GM18519 (cell line): ENCODE measurements around the gene SHISA2.
"Not testable (repeated sequence)": the region's sequence is repeated elsewhere in the genome, so short reads cannot be mapped to it uniquely, and the experiment has no call there.

Experiments
- ATAC-seq: cut with Tn5 transposase; IDR thresholded peaks from one replicate; pipeline ENCODE4 v1.9.1; 2021; ENCODE audit warnings: mild to moderate bottlenecking, moderate library complexity; ENCODE audit not compliant: unreplicated experiment, low FRiP score

The SHISA2 gene

DNA sequence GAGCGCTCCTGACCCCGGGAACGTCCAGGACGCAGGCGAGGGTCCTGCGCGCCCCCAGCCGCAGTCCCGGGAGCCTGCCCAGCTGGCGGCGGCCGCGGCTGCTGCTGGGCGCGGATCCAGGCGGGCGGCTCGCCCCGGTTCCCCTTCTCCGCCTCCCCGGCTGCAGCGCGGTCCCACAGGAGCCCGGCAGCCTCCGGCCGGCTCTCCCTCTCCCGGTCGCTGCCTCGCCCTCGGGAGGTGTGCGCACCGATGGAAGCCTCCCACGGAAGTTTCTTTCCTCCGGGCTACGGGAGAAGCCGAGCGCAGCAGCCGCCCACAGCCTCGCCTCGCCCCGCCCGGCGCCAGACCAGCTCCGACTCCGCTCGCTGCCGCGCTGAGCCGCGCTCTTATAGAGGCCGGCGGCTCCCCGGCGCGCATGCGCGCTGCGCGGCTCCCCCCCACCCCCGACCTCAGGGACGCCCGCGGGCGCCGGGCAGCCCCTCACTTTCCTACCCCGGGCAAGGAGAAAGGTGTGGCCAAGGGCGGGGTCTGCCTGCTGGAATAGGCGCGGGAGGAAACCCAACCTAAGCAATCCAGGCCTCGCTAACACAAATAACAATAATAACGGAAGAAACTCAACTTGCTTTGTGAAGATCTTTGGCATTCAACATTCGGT, at the start of gene SHISA2:
Gene SHISA2, minus strand, starts transcription at position 360 of the 655 bp plus-strand sequence. CDS start 1,041 bp downstream, outside the sequence.
- ATAC-seq, result no peak

DNA sequence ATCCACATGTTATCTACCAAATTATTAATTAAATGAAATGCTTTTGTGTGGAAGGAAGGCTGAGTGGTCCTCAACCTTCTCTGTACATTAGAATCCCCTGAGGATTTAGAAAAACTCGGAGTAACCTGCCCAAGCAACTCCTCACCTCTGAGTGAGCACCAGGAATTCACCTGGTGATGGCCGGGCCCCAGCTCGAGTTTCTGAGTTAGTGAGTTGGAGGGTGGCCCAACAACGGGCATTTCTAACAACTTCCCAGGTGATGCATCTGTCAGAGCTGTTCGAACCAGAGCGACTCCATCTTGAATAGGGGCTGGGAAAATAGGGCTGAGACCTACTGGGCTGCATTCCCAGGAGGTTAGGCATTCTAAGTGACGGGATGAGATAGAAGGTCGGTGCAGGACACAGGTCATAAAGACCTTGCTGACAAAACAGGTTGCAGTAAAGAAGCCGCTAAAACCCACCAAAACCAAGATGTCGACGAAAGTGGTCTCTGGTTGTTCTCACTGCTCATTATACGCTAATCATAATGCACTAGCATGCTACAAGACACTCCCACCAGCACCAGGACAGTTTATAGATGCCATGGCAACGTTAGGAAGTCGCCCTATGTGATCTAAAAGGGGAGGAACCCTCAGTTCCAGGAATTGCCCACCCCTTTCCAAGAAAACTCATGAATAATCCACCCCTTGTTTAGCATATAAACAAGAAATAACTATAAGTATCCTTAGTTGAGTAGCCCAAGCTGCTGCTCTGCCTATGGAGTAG, 44.2 kb upstream of the SHISA2 start:
- ATAC-seq, result no peak

DNA sequence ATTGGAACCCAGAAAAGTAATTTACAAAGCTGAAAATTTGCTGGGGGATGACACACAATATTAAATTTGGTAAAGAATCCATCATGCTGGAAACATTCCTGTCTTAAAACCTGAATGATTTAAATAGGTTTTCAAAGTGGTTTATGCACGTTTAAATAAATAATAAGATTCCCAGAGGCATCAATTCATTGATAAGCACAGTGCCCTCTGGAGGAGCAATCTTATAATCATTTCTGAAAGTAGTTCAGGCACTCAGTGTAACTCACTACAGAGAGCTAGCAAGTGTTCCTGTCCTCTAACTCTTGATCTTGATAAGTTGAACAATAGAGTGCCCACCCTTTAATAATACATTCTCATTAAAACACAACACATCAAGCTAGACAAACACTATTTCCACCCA, 43.5 kb upstream of the SHISA2 start:
- no peak for ATAC-seq

DNA sequence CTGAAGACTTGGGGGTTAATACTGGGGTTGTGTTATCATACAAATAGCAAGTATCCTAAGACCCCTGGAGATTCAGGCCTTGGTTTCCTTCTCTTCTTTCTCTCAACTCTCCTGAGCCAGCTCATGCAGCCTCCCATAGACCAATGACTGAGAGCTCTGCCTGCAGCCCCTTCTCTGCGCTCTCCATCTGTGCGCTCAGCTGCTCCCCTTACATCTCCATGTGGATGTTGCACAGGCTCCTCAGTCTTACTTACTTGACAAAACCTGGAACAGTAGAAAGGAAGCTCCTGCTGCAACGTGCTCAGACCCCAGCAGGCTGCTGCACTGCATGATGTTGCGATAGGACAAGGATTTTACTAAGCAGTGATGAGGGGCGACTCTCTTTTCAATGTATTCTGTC, 25.0 kb upstream of the SHISA2 start:
- ATAC-seq, result not testable (repeated sequence)

DNA sequence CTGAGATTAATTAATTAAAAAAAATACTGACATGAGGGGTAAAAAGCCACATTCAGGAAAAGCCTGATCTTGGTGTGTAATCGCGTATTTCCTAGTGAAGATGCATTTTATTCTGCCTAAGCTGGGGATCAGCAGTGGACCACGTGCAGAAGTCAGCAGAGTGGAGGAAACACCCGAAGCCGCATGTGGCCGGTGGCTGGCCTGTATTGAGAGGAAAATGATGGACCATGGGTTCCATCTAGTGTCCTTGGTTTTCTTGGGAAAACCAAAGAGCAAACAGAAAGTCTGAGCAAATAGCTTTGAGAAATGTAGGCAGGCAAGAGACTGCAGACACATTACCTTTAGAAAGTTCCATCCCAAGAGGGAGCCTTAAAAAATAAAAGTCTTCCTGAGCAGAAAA, 23.7 kb upstream of the SHISA2 start:
- ATAC-seq, result no peak

DNA sequence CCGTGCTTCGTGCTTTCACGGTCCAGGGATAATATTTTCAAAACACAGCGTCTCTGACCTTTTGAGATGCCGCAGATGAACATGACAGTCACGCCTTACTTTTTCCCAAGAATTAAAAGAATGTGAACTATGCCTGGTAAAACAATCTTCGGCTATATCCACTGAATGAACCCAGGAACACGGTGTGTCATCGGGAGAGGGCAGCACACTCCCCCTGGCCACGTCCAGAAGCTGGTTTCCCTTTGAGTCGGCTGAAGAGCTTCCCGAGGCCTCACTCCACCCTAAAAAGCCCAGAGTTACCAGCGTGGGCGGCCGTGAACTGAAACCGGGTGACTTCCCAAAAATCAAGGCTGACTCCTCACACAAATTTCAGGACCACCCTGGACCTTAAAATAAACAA, 22.9 kb upstream of the SHISA2 start:
- no peak for ATAC-seq

DNA sequence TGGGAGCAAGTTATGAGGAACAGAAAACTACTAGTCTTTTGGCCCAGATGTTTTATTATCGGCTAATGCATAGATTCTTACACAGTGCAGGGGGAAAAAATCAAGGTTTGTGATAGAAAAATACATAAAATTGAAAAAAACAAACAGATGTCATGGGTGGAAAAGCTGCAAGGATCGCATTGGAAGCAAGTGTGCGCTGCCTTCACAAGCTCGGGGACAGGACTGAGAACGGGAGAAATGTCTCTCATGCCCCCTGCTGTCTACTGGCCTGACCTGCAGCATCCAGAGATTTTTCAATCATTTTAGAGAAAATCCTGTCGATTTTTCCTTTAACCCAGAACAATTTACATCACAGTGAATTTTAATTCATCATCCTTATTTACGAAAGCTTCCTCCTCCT, 20.5 kb upstream of the SHISA2 start:
- not testable (repeated sequence) for ATAC-seq

DNA sequence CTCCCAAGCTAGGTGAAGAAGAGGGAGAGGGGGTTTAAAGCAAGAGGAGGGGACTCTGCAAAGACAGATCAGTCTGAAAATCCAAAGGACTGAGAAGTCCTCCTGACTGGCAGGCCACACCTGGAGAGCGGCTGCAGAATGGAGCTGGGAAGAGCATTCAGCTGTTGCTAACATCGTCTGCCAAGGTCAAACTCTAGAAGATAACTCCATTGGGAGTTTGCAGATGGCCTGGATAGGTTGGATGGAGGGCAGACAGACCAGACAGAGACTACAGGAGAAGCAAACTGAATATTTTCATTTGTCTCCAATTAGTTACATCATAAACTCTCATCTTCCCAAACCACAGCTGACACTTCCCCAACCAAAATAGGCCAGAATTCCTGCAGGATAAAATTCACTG, 19.9 kb upstream of the SHISA2 start:
- no peak for ATAC-seq

DNA sequence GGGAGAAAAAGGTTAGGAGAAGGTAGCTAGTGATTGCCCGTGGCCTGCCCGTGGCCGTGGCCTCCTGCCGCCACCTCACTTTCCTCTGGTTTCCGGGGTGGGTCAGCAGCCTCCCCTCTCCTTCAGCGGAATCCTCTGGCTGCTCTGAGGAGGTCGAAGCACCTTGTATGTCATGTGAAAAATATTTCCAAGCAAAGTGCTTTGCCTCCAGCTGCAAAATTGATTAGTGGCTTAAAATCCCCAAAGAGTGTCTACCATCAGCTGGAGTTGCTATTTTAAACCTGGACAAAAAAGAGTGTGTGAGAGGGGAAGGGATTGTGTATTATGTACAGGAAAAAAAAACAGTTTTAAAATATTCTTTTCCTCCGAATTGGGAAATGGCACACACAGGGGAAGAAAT, 17.8 kb upstream of the SHISA2 start:
- ATAC-seq, result not testable (repeated sequence)

DNA sequence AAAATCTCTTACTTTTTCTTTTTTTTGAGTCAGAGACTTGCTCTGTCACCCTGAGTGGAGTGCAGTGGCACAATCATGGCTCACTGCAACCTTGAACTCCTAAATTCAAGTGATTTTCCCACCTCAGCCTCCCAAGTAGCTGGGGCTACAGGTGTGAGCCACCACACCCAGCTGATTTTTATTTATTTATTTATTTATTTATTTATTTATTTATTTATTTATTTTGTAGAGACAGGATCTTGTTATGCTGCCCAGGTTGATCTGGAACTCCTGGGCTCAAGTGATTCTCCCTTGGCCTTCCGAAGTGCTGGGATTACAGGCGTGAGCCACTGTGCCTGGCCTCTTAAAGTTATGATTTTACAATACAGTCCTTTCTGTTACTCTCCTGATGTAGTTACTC, 16.6 kb upstream of the SHISA2 start:
- ATAC-seq, result not testable (repeated sequence)

DNA sequence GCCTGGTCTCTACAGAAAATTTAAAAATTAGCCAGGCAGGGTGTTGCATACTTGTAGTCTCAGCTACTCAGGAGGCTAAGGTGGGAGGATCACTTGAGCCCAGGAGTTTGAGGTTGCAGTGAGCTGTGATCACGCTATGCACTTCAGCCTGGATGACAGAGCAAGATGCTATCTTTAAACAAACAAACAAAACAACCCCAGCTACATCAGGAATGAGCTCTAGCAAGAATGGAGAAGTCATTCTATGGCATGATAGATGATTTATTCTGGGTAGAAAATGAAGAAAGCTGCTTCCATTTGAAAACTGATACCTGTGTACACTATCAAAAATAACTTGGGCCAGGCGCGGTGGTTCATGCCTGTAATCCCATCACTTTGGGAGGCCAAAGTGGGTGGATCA, 15.8 kb upstream of the SHISA2 start:
- ATAC-seq, result no peak

DNA sequence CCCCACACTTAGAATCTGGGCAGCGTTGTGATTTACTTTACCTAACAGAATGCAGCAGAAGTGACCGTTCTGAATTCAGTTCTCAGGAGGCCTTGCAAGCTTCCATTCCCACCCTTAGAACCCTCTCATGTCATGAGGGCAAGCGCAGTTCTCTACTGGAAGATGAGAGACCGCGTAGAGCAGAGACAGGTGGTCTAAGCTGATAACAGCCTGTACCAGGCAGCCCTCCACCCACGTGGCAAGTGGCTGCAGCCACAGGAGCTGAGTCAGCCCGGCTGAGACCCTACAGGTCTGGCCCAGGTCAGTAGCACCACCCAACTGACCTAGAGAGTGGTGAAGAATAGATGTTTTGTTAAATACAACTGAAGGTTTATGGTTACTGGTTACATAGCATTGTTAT, 14.7 kb upstream of the SHISA2 start:
- ATAC-seq, result not testable (repeated sequence)

DNA sequence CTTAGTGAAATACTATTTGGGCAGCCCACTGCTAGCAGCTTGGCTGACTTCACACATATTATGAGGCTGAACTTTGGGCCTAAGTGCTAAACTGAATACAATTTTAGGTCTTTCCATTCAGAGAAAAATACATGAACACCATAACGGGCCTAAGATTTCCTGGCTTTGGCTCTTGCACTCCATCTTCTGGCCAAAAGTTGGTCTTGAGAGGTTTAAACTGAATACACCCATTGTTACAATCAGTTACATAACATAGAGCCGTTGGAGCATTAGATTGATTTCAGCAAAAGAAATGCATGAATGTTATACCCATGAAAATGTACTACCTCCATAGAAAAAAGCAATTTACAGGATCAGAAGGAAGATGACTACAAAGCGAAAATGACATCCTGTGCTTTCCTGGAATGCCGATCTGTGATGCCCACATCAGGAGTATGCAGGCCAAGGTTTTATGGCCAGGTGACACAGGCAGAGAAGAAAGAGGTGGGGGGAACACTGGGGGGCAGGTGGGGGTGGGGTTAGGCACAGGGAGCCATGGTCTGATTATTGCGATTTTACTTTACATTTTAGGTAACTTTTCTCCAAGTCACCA, 11.1 kb upstream of the SHISA2 start:
- ATAC-seq, result no peak

DNA sequence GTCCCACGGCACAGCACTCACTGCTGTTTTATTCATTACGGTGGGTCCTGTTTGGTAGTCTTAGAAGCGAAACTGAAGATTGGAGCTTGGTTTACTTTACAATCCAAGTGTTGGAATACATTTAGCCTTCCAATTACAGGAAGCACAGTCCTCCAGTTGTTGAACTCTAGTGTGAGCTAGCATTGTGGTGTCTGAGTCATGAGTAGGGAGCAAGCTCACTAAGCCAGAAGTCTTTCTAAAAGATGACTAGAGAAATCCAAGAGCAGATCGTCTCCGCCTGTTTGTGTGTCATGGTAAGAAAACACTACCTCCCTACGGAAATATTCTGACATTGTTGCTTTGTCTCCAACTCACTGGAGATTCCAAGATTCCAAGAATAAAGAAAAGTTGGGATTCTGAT, 10.1 kb upstream of the SHISA2 start:
- no peak for ATAC-seq

DNA sequence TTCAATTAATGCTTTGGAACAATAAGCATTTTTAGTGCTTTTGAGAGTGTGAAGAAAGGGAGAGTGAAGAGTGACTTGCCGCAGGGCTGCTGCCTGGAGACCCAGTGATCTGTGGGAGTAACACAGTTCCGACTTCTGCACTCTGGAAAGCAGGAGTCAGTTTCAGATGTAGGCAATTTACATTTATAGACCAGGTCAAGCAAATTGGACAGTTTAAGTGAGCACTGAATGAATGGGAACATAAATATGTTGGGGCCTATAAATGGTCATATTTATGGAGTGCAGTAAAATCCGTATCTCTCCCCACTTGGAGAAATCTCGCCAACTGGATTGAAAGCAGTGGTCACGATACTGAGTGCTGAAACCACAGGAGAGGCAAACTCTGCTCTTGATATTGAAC, 9.4 kb upstream of the SHISA2 start:
- ATAC-seq, result no peak

DNA sequence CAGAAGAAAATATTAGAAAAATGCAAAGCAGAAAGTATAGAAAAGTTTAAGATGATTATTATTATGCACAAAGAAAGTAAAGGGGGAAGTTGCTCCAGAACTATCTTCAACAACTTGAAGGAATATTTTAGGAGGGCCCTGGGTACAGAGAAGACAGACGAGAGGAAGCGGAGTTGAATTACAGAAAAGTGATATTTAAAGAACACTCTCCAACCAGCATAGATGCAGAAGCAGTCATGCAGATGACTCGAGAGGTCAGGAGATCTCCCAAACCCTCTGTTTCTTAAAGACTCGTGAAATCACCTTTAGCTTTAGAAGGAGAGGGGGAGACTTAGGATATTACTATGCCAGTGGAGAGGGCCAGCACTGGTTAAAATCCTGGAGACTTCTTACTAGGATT, 8.5 kb upstream of the SHISA2 start:
- no peak for ATAC-seq

DNA sequence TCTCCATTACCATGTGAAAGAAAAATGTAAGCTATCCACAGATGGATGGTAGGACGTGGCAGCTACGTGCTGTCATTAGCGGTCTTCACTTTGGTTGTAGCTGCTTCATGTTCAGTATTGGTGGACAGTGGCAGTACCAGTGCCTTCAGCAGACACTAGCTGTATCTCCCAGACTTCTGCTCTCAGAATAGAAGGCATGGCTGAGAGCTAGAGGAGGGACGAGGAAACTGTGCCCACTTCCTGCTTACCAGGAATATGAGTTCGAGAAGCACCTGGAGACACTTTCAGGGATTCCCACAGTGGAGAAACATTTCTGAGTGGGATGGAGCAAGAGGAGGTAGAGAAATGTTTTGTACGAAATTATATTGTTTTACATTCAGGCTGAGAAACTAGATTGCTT, 6.9 kb upstream of the SHISA2 start:
- ATAC-seq, result no peak

DNA sequence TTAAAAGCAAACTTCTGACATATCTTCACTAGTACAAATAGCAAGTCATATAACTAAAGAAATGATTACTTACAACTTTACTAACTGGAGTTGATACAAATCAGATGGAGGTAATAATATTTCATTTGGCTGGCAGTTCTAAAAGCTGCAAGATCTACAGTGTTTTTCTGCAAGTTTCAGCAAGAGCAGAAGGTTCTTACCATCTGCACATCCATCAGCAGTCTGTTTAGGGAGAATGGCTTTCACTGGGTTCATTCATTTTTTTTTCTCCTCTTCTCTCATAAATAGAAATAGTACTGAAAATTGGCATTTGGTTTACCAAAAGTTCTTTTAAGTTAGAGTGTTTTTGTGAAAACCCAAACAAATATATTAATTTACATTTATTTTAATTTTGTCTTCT, 3.1 kb upstream of the SHISA2 start:
- ATAC-seq, result no peak

DNA sequence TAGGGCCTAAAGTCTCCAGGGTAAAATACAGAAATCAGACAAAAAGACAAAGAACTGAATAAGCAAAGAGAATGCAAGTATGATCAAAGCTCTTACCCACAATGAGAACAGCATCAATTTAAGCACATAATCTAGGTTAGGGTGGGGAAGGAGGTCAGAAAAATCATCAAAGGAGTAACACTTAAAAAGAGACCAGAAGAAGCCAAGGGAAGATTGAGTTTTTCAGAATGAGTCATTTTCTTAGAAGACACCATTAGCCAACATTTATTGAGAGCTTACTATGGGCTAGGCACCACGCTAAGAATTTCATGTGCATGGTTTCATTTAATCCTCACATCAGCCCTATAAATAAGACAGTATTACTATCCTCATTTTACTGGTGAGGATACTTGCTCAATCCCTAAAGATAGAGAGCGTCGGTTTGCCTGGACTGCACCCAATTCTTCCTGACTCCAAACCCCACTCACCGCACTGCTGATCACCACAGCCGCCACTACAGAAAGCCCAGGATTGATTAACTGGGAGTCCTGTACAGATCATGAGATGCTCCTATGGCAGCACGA, 1.7 kb upstream of the SHISA2 start:
- ATAC-seq, result no peak

DNA sequence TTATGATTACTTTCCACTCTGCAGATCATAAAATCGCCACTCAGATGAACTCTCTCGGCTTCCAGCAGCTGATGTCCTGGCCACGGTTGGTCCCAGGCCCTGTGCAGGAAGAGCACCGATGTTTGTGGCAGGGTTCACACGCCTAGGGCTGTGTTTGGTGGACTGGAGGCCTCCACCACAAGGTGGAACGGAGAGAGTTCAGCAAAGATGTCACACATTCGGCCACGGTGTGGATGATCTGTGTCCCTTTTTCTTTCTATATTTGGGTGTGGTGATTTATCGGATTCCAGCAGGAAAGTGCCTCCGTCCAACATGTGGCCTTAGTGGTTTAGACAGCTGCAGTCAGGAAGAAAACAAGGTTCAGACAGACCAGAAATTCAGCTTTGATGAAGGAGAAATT, 521 bp upstream of the SHISA2 start:
- ATAC-seq, result no peak

DNA sequence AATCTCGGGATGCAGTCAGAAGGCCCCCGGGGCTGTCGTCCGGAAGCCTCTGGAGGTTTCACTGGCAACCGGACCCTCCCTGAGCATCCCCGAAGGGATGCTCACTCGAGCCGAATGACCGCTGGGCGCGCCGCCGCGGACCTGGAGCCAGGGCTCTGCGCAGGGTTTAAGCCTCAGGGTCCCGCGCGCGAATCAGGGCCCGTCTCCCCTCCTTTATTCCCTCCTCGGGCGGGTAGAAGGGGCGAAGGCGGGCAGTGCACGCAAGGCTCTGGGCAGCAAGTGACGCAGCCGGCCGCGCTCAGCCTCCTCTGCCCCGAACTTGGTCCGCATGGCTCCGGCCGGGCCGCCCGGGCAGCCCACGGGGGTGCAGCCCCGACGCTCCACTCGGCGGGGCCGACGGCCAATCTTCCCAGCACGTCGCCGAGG, 572 bp downstream of the SHISA2 start:
- no peak for ATAC-seq
